HG02610 (cell line): Measurements from ENCODE around the gene ARL8A.
"Not testable (repeated sequence)": the region's sequence is repeated elsewhere in the genome, so short reads cannot be mapped to it uniquely, and the experiment has no call there.

Experiments used
- ATAC-seq: cut with Tn5 transposase; IDR thresholded peaks from one replicate; pipeline ENCODE4 v1.9.1; 2021; ENCODE audit warnings: mild to moderate bottlenecking, moderate library complexity; ENCODE audit not compliant: unreplicated experiment

ARL8A gene

GRCh38 chr1:202159534-202160371 lies 15.2 kb upstream of the ARL8A start:
- no peak for ATAC-seq

DNA sequence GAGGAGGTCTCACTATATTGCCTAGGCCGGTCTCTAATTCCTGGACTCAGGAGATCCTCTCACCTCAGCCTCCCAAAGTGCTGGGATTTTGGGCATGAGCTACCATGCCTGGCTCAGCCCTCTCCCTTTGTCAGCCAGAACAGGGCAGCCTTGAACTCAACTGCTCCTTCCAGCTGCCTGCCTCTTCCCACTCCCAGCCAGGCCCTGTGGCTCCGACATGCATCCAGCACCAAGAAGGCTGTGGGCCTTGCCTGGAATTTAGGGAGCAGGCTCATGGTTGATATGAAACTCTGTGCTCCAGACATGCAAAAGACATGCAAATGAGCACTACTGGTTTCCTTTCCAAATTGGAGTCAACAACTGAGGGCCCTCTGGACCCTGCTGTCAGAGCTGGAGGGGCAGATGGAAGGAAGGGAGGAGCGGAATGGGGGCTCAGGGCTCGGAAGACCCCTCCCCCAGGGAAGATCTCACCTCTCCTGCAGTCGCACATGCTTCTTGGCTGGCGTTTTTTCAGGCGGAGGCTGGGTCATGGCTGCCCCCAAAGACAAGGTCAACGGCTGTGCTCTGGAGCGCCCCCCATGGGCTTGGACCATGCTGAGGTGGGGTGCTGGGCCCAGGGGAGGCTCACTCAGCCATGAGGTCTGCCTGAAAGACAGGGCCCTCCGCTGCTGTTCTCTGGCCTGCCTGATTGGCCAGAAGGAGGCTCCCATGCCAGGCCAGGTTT lies 14.4 kb upstream of the ARL8A start:
- ATAC-seq, result no peak

- no peak for ATAC-seq
Measured at GRCh38 chr1:202157945-202158344, 13.4 kb upstream of the ARL8A start.

- ATAC-seq, result no peak
Measured at GRCh38 chr1:202156590-202156989, 12.1 kb upstream of the ARL8A start.

DNA sequence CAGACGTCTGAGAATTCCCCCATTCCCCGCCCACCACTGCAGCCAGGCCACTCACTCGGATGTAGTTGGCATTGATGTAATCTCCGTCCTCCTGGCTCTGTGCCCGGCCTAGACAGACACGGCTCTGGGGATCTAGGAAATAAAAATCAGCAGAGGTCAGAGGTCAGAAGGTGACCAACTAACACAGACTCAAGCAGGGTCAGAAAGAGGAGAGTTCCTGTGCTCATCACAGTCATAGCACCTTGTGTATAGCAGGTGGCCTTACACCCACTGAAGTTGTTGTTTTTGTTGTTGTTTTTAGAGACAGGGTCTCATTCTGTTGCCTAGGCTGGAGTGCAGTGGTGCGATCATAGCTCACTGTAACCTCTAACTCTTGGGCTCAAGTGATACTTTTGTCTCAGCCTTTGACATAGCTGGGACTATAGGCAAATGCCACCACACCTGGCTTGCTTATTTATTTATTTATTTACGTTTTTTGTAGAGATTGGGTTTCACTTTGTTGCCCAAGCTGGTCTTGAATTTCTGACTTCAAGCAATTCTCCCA lies 11.0 kb upstream of the ARL8A start:
- no peak for ATAC-seq

GRCh38 chr1:202154766-202155477 lies 10.4 kb upstream of the ARL8A start:
- ATAC-seq, result no peak

DNA sequence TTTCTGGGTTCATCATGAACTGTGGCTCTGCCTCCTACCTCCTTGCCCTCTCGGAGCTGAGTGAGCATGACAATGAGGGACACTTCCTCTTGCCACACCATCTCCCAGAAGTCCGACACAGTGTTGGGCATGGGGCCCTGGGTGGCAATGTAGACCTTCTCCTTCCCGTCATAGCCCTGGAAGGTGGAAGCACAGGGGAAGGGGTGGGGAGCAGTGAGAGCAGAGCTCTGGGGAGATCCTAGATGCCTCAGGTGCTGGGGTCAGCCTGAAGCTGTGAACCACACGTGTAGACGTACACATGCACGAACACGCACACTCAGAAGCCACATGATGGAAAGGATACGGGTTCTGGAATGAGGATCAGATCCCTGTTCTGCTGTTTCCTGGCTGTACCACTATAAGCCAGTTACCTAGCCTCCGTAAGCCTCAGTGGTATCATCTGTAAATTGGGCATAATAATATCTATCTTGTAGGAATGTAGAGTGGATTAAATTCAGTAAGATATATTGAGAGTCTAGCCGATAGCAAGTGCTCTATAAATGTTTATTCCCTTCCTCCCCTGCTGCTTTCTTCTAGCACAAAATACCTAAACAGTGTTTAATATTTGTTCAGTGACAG lies 9.7 kb upstream of the ARL8A start:
- ATAC-seq, result no peak

GRCh38 chr1:202153284-202153683 lies 8.7 kb upstream of the ARL8A start:
- ATAC-seq, result no peak

- ATAC-seq, result no peak
Measured at GRCh38 chr1:202152399-202152798, 7.9 kb upstream of the ARL8A start.

DNA sequence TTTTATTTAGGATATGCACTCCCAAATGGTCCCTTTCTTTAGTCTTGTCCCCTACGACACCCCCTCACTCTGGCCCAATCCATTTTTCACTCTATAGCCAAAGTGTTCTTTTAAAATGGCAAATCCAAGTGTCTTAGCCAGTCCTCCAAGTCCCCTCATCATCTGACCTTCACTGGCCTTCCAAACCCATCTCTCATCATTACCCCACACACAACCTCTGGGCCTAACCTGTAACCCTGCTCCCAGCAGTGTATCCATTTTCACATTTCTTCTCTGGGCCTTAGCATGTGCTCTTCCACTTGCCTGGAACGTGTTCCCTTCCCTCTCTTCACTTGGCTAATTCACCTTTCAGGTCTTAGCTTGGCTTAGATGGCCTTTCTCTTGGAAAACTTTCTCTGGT lies 6.5 kb upstream of the ARL8A start:
- ATAC-seq, result no peak

- ATAC-seq, result no peak
Measured at GRCh38 chr1:202150602-202151001, 6.1 kb upstream of the ARL8A start.

DNA sequence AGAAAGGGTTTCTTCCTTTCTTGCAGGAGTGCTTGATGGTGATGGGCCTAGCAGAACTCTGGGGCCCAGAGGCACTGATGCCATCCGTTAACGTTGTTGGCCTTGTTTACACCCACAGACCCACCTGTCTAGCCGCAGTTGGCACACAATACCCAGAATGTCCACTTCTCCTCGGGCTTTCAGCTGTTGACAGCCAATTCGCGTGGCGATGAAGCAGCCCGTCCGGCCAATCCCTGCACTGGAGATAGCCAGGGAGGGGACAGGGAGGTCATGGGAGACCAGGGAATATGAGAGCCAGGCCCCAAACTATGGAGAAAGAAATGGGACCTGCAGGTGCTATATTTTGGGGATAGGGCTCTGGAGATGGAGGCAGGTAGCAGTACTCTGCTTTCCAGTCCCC lies 5.7 kb upstream of the ARL8A start:
- no peak for ATAC-seq

DNA sequence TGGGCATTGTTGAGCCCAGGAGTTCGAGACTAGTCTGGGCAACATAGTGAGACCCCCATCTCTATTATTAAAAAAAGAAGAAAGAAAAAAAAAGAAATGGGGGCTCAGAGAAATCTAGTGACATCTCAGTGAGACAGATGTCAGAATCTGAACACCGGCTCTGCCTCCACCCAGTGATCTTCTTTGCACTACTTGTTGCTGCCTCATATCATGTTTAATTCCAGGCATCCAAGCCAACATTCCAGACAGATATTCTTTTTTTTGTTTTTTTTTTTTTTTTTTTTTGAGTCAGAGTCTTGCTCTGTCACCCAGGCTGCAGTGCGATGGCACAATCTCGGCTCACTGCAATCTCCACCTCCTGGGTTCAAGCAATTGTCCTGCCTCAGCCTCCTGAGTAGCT lies 5.0 kb upstream of the ARL8A start:
- no peak for ATAC-seq

GRCh38 chr1:202148391-202148790 lies 3.9 kb upstream of the ARL8A start:
- no peak for ATAC-seq

DNA sequence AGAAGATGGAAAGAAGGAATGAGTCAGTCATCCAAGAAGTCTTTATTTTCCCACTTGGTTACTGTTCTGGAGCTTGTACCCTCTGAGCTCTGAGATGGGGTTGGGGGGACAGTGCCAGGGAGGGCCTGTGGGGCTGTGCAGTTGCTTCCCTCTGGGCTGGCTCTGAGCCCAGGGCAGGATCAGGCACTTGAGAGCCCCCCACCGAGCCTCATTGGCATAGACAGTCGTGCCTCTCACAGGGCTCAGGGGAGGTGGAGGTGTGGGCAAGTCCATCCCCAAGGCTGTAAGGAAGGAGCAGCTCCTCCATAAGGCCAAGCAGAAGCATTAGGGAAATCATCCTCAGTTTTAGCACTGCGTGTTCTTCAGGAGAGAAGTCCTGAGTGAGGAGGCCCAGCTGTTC lies 2.5 kb upstream of the ARL8A start:
- no peak for ATAC-seq

GRCh38 chr1:202146279-202146678 lies 1.7 kb upstream of the ARL8A start:
- ATAC-seq, result no peak

- not testable (repeated sequence) for ATAC-seq
Measured at GRCh38 chr1:202145744-202146140, 1.2 kb upstream of the ARL8A start.

- ATAC-seq, result no peak
Measured at GRCh38 chr1:202145068-202145743, 669 bp upstream of the ARL8A start.

- ATAC-seq, result peak; percentile 42
Measured at GRCh38 chr1:202143768-202144401, 652 bp downstream of the ARL8A start.
